ENCODE measurements around the gene SOAT1. TPM values are rescaled to one million over a fixed set of nuclear protein-coding genes. Genes with fewer than 3 reads are reported as not detected.

Gene SOAT1
- total RNA-seq, 3 donors from 2014 or later (not counting 1 experiment from before 2014, with no cell fraction given): 36.9 to 57.9 (median 51.3) TPM

GRCh38 chr1:179372160-179372559 lies 78.6 kb downstream of the SOAT1 start:
- no peaks in the 10 kb centered on the region for H3K27me3 ChIP-seq (ENCODE audit: control insufficient read depth, insufficient read depth, low read length)
- no peaks in the 10 kb centered on the region for H3K36me3 Mint-ChIP-seq
- H3K4me3 ChIP-seq (ENCODE audit: low read length): no peak overlapping the region
- no peak overlapping the region for H3K4me3 Mint-ChIP-seq
- H3K9me3 ChIP-seq (ENCODE audit: control insufficient read depth, insufficient read depth, low read length): no peaks in the 10 kb centered on the region
- no peak overlapping the region for H3K27ac Mint-ChIP-seq
- DNase-seq (no peak), ATAC-seq (no peak)
- no peak overlapping the region for H3K27ac ChIP-seq (ENCODE audit: low read length)
- no peaks in the 10 kb centered on the region for H3K9me3 Mint-ChIP-seq
- WGBS (ENCODE audit: insufficient coverage): 86% methylated on average over 3 of the region's 4 CpGs
- intact Hi-C loops (cut with micrococcal nuclease): no loop called here
- no peaks in the 10 kb centered on the region for H3K4me1 ChIP-seq (ENCODE audit: control insufficient read depth, insufficient read depth, low read length)
- TF ChIP-seq, protein P1, sequence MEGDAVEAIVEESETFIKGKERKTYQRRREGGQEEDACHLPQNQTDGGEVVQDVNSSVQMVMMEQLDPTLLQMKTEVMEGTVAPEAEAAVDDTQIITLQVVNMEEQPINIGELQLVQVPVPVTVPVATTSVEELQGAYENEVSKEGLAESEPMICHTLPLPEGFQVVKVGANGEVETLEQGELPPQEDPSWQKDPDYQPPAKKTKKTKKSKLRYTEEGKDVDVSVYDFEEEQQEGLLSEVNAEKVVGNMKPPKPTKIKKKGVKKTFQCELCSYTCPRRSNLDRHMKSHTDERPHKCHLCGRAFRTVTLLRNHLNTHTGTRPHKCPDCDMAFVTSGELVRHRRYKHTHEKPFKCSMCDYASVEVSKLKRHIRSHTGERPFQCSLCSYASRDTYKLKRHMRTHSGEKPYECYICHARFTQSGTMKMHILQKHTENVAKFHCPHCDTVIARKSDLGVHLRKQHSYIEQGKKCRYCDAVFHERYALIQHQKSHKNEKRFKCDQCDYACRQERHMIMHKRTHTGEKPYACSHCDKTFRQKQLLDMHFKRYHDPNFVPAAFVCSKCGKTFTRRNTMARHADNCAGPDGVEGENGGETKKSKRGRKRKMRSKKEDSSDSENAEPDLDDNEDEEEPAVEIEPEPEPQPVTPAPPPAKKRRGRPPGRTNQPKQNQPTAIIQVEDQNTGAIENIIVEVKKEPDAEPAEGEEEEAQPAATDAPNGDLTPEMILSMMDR (IDR thresholded peaks at IDR 0.05): no peak
- H3K27me3 Mint-ChIP-seq (ENCODE audit: low read depth in 2 of 2): peaks cover 3 to 25% of the 10 kb centered on the region in 2 donors
- H3K4me1 Mint-ChIP-seq: no peaks in the 10 kb centered on the region
- no peaks in the 10 kb centered on the region for H3K36me3 ChIP-seq (ENCODE audit: control insufficient read depth, insufficient read depth, low read length)

GRCh38 chr1:179376223-179376622 lies 82.6 kb downstream of the SOAT1 start:
- H3K27me3 Mint-ChIP-seq (ENCODE audit: low read depth in 2 of 2): peaks cover 3 to 12% of the 10 kb centered on the region in 2 donors

DNA sequence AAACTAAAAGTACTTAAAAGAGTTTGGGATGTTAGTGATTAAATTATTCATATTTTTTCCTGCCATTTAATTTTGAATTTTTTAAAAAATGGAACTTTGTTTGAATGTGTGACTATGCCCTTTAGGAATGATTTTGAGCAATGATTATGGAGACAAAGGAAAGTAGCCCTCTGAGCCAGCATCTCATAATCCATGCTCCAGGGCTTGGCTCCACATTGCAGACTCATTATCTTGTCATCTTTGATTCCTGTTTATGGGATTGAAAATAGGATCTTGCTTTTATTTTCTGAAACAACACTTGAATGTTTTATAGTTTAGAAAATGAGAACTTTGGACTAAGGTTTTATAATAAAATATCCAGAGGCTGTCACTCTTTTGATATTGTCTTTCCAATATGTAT lies 86.7 kb downstream of the SOAT1 start:
- no peaks in the 10 kb centered on the region for H3K9me3 Mint-ChIP-seq
- no peaks in the 10 kb centered on the region for H3K27me3 Mint-ChIP-seq (ENCODE audit: low read depth in 2 of 2)
- Histone ChIP-seq H3K4me1 (ENCODE audit: control insufficient read depth, insufficient read depth, low read length) (no peaks in the 10 kb centered on the region), H3K27me3 (ENCODE audit: control insufficient read depth, insufficient read depth, low read length) (no peaks in the 10 kb centered on the region), H3K36me3 (ENCODE audit: control insufficient read depth, insufficient read depth, low read length) (no peaks in the 10 kb centered on the region), H3K27ac (ENCODE audit: low read length) (no peak overlapping the region), H3K9me3 (ENCODE audit: control insufficient read depth, insufficient read depth, low read length) (no peaks in the 10 kb centered on the region), H3K4me3 (ENCODE audit: low read length) (no peak overlapping the region)
- no peak overlapping the region for H3K27ac Mint-ChIP-seq
- intact Hi-C loops (cut with micrococcal nuclease): no loop called here
- no peak overlapping the region for H3K4me3 Mint-ChIP-seq
- DNase-seq: no peak
- no peaks in the 10 kb centered on the region for H3K4me1 Mint-ChIP-seq
- ATAC-seq: no peak
- TF ChIP-seq, protein P1 (IDR thresholded peaks at IDR 0.05): no peak
- no peaks in the 10 kb centered on the region for H3K36me3 Mint-ChIP-seq

More at GRCh38 chr1:179376223-179376622, 82.6 kb downstream of the SOAT1 start:
- Mint-ChIP-seq H3K4me1 (no peaks in the 10 kb centered on the region), H3K27ac (no peak overlapping the region), H3K9me3 (no peaks in the 10 kb centered on the region), H3K4me3 (no peak overlapping the region), H3K36me3 (no peaks in the 10 kb centered on the region)
- Histone ChIP-seq H3K9me3 (ENCODE audit: control insufficient read depth, insufficient read depth, low read length) (no peaks in the 10 kb centered on the region), H3K4me3 (ENCODE audit: low read length) (no peak overlapping the region), H3K36me3 (ENCODE audit: control insufficient read depth, insufficient read depth, low read length) (no peaks in the 10 kb centered on the region), H3K4me1 (ENCODE audit: control insufficient read depth, insufficient read depth, low read length) (no peaks in the 10 kb centered on the region), H3K27ac (ENCODE audit: low read length) (no peak overlapping the region), H3K27me3 (ENCODE audit: control insufficient read depth, insufficient read depth, low read length) (no peaks in the 10 kb centered on the region)
- ATAC-seq (no peak), DNase-seq (no peak)
- 98% methylated on average over 5 of the region's 6 CpGs for WGBS (ENCODE audit: insufficient coverage)
- TF ChIP-seq, protein P1 (IDR thresholded peaks at IDR 0.05): no peak
- intact Hi-C loops (cut with micrococcal nuclease): no loop called here

DNA sequence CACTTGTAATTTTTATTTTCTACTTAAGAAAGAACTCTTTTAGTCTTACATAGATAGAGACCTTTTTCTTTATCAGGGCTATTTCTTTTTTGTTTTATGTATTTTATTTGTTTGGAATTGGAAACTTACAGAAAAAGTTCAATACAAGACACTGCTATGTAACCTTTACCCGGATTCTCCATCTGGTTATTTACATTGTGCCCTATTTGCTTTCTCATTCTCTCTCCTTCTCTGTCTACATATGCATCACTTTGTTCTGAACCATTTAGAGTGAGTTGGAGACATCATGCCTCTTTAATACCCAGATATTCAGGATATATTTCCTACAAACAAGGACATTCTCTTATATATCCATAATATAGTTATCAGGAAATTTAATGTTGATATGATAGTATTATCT lies 90.4 kb downstream of the SOAT1 start:
- H3K27ac Mint-ChIP-seq: no peak overlapping the region
- intact Hi-C loops (cut with micrococcal nuclease): no loop called here
- Histone ChIP-seq H3K27ac (ENCODE audit: low read length) (no peak overlapping the region), H3K9me3 (ENCODE audit: control insufficient read depth, insufficient read depth, low read length) (no peaks in the 10 kb centered on the region), H3K4me3 (ENCODE audit: low read length) (no peak overlapping the region), H3K4me1 (ENCODE audit: control insufficient read depth, insufficient read depth, low read length) (no peaks in the 10 kb centered on the region), H3K27me3 (ENCODE audit: control insufficient read depth, insufficient read depth, low read length) (no peaks in the 10 kb centered on the region), H3K36me3 (ENCODE audit: control insufficient read depth, insufficient read depth, low read length) (no peaks in the 10 kb centered on the region)
- H3K27me3 Mint-ChIP-seq (ENCODE audit: low read depth in 2 of 2): peaks cover 0 to 7% of the 10 kb centered on the region in 2 donors
- H3K36me3 Mint-ChIP-seq: no peaks in the 10 kb centered on the region
- no peaks in the 10 kb centered on the region for H3K9me3 Mint-ChIP-seq
- DNase-seq (no peak), ATAC-seq (no peak)
- WGBS (ENCODE audit: insufficient coverage): 75% methylated on average over 1 of the region's 1 CpG
- H3K4me3 Mint-ChIP-seq: no peak overlapping the region
- TF ChIP-seq, protein P1 (IDR thresholded peaks at IDR 0.05): no peak
- no peaks in the 10 kb centered on the region for H3K4me1 Mint-ChIP-seq

Data from natural killer cell (primary cell).